ENCODE results near the gene DNAH8.

GRCh38 chr6:38736951-38737350 is 21.8 kb downstream of the DNAH8 start:
- TF ChIP-seq, protein P1, sequence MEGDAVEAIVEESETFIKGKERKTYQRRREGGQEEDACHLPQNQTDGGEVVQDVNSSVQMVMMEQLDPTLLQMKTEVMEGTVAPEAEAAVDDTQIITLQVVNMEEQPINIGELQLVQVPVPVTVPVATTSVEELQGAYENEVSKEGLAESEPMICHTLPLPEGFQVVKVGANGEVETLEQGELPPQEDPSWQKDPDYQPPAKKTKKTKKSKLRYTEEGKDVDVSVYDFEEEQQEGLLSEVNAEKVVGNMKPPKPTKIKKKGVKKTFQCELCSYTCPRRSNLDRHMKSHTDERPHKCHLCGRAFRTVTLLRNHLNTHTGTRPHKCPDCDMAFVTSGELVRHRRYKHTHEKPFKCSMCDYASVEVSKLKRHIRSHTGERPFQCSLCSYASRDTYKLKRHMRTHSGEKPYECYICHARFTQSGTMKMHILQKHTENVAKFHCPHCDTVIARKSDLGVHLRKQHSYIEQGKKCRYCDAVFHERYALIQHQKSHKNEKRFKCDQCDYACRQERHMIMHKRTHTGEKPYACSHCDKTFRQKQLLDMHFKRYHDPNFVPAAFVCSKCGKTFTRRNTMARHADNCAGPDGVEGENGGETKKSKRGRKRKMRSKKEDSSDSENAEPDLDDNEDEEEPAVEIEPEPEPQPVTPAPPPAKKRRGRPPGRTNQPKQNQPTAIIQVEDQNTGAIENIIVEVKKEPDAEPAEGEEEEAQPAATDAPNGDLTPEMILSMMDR (IDR thresholded peaks at IDR 0.05), result no peak
- no peak for TF ChIP-seq EZH2 (IDR thresholded peaks at IDR 0.05)
- TF ChIP-seq EZH2phosphoT487 (IDR thresholded peaks at IDR 0.05), result no peak

All from neural progenitor cell (in vitro differentiated cells).